T-helper 2 cell treated with Interferon-gamma antibody and Interleukin-4, amounts not matched to agents 100 ng/mL and 5 ng/mL, for 36 hours (primary cell): Measurements from ENCODE around the gene INPPL1. TPM values are rescaled to one million over a fixed set of nuclear protein-coding genes. Genes with fewer than 3 reads are reported as not detected.

ENCODE experiments used
- intact Hi-C: fragments of 100-400 bp; cut with micrococcal nuclease; formaldehyde crosslinking; loops from one replicate; pipeline ENCODE4 v1.15.1; 2023
- total RNA-seq: library from RNA; stranded (reverse); gene quantifications from 2 replicates; pipeline ENCODE4 v1.2.3, GENCODE V29; 2022

Gene INPPL1
- total RNA-seq, 1 donor from 2014 or later: 126 TPM

DNA sequence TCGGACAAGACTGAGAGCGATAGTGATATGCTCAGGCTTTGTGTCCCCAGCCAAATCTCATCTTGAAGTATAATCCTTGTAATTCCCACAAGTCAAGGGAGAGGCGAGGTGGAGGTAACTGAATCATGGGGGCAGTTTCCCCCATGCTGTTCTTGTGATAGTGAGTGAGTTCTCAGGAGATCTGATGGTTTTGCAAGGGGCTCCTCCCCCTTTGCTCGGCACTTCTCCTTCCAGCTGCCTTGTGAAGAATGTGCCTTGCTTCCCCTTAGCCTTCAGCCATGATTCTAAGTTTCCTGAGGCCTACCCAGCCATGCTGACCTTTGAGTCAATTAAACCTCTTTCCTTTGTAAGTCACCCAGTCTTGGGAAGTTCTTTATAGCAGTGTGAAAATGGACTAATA is 15.5 kb upstream of the INPPL1 start:
- intact Hi-C loops: no loop called here

DNA sequence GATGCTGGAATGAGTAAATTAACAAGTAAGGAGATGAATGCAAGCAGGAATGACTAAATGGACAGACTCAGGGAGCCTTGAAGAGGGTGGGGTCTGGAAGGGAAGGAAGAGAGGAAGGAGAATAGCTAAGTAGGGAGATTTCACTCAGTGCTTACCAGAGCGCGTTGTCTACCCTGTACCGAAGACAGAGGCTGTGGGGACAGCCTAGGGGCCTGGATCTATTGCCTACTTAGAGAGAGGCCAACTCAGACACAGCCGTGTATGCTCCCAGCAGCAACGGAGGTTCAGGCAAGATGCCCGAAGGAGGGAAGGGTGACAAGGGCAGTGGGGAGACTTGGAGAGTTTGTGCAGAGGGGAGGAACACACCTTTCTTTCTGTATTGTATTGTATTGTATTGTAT is 7.9 kb upstream of the INPPL1 start, which contains the start of gene FOLR2:
TSS of gene FOLR2 (plus strand) at position 157 of the 400 bp plus-strand sequence. CDS start 1,791 bp downstream, outside the sequence.
- intact Hi-C loops: no loop called here

DNA sequence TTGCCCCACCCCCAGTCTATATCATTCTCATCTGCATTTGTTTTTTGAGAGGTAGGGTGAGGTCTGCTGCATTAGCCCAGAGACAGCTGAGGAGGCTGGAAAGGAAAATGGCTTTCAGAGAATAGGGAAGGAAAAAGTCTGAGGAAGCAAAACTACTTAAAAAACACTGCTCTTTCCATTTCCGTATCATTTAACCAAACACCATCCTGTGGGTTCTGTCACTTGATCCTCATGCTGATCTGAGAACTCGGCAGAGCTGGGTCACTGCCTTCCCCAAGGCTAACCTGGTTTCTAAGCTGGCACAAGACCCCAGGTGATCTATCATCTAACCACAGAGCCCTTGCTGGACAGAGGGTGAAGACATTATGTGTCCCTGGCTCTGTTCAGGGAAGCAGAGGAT is 6.7 kb upstream of the INPPL1 start:
- intact Hi-C loops: no loop called here

DNA sequence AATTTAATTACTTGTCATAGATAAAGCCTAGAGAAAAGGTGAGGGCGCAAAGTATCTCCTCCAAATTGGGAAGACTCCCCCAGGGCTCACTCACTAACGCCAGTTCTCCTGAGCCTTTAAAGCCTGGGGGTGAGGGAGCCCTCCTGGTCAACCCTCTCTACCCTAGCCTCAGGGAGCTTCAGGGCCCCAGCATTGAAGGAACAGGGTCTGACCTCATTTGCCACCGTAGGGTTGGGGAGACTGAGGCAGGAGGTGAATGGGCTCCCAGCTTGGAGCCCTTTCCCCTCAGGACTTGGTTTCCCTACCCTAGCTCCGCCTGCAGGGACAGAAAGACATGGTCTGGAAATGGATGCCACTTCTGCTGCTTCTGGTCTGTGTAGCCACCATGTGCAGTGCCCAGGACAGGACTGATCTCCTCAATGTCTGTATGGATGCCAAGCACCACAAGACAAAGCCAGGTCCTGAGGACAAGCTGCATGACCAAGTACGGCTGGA is 6.3 kb upstream of the INPPL1 start:
- intact Hi-C loops: no loop called here

DNA sequence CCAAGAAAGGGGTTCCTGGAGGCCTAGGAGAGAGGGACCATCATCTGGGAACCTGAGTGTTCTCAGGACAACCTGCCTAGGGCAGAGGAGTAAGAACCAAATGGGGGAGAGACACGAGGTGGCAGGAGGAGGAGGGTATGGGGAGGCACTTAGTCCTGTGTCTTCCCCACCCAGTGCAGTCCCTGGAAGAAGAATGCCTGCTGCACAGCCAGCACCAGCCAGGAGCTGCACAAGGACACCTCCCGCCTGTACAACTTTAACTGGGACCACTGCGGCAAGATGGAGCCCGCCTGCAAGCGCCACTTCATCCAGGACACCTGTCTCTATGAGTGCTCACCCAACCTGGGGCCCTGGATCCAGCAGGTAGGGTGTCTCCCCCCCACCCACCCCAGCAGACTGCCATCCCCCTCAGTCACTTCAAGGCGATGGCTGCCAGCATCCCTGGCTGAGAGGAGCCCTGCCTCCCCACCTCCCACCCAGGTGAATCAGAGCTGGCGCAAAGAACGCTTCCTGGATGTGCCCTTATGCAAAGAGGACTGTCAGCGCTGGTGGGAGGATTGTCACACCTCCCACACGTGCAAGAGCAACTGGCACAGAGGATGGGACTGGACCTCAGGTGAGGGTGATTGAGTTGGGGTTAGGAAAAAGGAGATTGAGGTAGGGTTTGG is 3.7 kb upstream of the INPPL1 start:
- intact Hi-C loops: loop anchor here (5.0 kb wide), 2 partner anchors 39 to 571 kb away; partner anchors contain the start of gene STARD10

DNA sequence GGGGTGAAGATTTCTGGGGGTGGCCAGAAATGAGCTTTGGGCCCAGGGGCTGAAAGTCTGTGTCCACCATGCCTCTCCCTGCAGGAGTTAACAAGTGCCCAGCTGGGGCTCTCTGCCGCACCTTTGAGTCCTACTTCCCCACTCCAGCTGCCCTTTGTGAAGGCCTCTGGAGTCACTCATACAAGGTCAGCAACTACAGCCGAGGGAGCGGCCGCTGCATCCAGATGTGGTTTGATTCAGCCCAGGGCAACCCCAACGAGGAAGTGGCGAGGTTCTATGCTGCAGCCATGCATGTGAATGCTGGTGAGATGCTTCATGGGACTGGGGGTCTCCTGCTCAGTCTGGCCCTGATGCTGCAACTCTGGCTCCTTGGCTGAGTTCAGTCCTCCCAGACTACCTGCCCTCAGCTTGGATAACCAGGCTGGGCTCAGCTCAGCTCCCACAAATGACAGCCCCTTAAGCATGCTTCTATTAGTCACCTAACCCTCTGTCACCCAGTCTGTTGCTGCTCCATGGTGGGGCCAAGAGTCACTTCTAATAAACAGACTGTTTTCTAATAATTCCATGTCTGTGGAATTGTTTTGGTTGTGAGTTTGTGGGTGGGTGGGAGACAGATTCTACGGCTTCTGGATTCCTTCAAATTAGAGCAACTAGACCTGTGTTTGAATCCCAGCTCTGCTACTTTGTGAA is 3.0 kb upstream of the INPPL1 start:
- intact Hi-C loops: loop anchor here (2.0 to 5.0 kb wide), 4 partner anchors 39 to 571 kb away; partner anchors contain the start of genes LAMTOR1, LRRC51, NUMA1 and STARD10

DNA sequence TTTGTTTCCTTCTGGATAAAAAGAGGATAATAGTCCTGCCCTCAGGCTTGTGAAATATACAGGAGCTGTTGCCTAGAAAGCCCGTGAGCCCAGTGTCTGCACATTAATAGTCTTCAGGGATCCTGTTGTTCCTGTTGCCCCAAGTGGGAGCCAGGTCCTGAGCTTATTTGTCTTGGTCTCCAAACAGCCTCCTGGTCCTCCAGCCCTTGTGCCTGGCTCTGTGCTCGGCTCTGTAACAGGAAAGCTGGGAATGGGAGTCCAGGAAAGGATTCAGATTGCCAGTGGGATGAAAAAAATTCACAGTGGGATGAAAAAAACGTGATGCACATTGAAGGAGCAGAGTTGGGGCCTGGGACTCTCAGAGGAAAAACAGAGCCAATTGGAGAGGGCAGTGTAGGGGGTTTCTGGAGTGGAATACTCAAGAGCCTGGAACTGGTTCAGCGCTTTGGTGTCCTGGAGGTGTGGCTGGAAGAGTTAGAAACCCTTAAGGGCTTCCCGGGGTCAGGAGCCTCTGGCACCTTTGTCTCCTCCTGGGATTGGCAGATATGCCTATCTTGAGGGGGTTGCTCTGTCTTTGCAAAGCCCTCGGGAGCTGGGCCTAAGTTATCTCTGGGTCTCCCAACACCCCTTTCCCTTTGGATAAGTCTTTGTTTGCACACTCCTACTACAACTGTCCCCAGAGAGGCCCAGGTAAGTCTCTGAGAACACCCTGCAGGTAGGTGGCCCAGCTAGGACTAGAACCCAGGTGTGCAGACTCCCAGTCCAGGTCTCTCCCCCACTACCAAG is 2.3 kb upstream of the INPPL1 start:
- intact Hi-C loops: loop anchor here (2.0 to 5.0 kb wide), 4 partner anchors 40 to 570 kb away; partner anchors contain the start of genes LAMTOR1, LRRC51, NUMA1 and STARD10

DNA sequence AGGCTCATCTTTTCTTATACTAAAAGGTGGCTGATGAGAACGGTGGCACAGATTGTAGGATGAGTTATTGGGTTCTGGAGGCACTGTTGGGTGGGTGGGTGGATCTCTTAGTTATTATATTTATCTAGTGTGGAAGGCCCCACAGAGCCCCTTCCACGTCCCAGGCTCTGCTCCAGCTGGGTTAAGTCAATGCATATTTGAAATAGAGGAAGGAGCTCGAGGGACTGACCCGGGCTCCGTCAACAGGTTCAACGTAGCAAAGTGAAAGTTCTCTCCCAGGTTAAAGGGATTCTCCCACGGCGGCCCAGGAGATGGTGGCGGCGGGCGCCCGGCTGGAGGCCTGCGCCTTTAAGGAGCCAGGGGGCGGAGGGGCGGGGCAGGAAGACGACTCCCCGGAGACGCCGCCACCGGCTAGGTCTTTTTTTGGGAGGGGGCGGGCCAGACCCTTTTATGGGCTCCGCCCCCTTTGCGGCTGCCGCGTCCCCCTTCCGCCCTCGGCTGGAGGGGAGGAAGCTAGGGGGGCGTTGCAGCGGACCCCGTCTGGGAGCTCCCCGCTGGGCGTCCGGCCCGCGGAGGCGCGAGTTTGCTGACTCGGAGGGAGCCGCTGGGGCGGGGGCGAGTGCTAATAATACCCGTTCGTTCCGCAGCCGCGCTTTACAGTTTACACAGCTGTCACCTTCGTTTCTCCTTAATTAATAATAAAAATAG is 1.5 kb upstream of the INPPL1 start:
- intact Hi-C loops: loop anchor here (1.0 to 5.0 kb wide), 8 partner anchors 41 to 569 kb away; partner anchors contain the start of genes ANAPC15, CLPB, LAMTOR1 and LRRC51

DNA sequence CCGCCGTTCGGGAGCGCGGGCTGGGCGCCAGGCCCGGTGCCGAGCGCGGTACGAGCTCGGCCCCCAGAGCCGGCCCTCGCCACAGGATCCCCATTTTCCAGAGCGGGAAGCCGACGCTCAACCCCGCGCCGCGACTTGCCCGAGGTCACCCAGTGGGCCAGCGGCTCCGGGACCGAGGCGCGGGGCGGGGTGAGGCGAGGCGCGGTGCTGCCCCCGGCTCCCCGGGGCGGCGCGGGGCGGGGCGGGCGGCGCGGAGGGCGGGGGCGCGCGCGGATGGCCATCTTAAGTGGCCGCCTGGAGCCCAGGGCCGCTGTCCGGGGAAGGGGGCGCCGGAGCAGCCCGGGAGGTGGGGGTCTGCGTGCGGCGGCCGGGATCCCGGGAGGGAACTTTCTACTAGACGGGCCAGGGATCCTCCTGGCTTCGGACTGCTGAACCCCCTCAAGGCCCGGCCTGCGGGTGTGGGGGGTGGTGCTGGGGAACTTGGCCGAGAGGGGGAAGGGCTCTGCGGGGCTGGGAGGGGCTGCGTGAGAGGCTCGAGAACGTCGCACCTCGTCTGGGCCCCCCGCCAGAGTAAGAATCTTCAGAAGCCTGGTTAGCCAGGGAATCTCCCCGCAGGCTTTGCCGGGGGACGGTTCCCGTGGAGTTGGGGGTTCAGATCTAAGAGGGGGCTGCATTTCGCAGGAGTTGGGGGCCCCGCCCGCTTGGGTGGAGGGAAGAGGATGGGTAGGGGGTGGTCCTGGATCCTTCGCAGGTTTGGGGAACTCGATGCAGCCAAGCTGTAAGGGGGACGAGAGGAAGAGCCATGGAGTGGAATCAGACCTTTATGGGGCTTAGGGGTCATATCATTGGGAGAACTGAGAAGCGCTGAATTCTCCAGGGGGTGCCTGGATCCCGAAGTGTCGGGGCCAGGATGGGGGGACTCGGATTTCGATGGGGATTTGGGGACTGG is 678 bp upstream of the INPPL1 start:
- intact Hi-C loops: loop anchor here (1.0 to 5.0 kb wide), 9 partner anchors 42 to 568 kb away; partner anchors contain the start of genes ANAPC15, CLPB, LAMTOR1 and LRRC51

DNA sequence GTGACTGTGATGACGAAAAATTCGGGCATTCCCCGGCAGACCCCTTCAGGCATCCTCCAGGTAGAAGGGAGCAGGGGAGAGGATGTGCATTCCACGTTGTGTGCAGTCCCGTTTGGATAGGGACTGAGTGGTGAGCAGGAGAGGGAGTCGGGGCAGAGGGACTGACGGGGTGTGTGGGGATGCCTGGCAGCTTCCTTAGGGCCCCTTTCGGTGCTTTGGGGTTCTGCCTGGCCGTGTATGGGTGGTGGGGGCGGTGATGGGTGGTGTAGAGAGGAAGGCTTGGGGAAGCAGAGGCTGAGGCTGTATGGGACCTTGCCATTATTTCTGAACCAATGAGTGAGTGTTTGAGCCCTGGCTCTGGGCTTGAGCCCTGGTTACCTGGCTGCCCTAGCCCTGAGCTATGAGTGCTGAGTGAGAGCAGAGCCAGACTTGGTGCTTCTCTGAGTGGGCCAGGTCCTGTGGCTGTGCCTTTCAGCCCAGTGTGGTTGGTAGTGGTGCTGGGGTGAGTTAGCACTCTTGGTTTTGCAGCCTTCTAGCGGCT is 914 bp downstream of the INPPL1 start:
- intact Hi-C loops: loop anchor here (2.0 kb wide), 1 partner anchor 439 kb away; no protein-coding TSS in a partner anchor

DNA sequence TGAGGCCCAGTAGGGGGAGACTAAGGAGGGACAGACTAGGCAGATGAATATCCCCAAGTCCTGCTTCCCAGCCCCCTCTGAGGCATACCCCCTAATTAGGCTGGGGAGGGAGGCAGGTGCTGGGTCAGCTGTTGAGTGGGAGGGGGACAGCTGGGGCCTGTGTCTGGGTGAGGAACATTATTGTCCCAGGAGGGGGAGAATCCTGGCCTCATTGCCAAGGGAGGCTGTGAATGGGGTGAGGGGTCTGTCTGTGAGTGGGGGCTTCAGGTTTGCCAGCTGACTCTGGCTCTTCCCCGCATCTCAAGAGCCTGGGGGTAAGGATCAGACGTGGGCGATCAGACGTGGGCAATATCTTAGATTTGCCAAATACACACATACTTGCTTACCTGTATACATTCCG is 2.1 kb downstream of the INPPL1 start:
- intact Hi-C loops: no loop called here

DNA sequence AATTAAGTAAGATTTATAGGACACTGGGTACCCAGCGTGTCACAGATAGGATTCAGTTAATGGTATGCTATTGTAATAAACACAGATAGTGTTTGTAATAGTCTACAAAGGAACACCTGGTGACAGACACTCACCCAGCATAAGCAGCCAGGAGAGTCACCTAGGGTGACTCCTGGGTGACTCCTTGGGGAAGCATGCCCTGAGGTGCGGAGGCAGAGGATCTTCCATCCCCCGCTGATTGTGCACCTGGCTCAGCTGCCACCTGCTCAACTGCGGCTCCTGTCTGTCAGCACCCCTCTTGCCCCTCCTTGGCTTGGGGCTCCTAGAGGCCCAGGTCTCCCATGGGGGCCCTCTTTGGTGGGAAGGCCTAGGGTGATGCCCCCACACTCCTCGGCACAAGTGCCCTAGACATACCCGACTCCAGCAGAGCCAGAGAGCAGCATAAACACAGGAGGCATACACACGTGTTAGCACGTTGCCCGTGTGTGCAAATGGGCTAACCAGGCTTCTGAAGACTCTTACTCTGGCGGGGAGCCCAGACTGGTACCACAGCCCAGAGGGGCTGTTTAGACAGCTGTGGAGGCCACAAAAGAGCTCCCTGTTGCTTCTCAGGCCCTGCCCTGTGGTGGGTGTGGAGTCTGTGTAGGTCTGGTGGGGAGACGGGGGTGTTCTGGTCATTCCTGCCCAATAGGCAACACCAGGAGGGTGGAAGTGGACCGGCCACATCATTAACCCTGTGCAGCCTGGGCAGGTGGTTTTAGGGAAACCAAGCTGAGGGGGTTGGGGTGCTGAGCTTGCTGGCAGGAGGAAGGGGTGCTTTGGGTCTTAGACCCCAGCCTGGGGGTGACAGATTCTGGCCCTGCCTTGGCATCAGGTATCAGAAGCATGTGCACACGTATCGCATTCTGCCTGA is 3.0 kb downstream of the INPPL1 start:
- intact Hi-C loops: no loop called here

DNA sequence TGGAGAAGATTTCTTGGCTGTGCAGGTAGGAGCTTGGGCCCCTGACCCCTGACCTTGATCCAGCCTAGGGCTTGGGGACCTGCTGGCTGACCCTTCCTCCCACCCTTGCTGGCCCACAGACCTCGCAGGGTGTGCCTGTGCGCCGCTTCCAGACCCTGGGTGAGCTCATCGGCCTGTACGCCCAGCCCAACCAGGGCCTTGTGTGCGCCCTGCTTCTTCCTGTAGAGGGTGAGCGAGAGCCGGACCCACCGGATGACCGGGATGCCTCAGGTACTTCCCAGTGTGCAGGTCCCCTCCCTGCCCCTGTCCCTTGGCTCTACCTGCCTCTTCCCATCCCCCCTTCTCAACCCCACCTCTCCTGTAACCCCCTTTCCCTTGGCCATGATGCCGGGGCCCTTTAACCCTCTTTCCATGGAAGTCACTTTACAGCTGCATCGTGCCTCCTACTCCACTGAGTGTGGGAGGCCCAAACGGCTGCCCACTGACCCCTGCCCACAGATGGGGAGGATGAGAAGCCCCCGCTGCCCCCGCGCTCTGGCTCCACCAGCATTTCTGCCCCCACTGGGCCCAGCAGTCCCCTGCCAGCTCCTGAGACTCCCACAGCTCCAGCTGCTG is 3.8 kb downstream of the INPPL1 start:
- intact Hi-C loops: no loop called here

DNA sequence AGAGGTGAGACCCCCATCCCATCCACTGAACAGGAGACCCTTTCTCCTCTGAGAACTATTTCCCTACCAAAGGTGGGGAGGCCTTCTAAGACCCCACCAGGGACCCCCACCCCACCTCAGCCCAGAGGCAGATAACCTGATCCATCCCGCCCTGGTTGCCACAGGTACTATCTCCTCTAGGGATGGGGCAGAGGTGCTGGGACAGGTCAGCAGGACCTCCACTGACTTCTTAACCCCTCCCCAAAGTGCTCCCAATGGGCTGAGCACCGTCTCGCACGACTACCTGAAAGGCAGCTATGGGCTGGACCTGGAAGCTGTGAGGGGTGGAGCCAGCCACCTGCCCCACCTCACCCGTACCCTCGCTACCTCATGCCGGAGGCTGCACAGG is 4.3 kb downstream of the INPPL1 start:
- intact Hi-C loops: no loop called here

DNA sequence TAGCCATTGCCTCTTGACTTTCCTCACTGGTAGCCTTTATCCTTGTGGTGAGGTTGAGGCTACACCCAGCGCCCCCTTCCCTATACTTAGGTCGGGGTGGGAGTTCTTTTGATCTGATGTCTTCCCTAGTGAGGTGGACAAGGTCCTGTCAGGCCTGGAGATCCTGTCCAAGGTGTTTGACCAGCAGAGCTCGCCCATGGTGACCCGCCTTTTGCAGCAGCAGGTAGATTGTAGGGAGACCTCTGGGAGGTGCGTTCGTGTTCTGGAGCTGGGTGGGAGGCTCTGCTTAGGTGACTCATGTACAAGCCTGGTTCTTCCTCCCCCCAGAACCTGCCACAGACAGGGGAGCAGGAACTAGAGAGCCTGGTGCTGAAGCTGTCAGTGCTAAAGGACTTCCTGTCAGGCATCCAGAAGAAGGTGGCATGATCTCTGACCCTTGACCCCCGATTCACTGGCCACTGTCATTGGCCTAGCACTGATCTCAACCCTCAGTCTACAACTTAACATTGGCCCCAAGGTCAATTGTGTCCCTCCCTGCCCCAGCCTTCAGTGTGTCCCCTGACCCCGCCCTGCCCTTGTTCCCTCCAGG is 4.9 kb downstream of the INPPL1 start:
- intact Hi-C loops: no loop called here

DNA sequence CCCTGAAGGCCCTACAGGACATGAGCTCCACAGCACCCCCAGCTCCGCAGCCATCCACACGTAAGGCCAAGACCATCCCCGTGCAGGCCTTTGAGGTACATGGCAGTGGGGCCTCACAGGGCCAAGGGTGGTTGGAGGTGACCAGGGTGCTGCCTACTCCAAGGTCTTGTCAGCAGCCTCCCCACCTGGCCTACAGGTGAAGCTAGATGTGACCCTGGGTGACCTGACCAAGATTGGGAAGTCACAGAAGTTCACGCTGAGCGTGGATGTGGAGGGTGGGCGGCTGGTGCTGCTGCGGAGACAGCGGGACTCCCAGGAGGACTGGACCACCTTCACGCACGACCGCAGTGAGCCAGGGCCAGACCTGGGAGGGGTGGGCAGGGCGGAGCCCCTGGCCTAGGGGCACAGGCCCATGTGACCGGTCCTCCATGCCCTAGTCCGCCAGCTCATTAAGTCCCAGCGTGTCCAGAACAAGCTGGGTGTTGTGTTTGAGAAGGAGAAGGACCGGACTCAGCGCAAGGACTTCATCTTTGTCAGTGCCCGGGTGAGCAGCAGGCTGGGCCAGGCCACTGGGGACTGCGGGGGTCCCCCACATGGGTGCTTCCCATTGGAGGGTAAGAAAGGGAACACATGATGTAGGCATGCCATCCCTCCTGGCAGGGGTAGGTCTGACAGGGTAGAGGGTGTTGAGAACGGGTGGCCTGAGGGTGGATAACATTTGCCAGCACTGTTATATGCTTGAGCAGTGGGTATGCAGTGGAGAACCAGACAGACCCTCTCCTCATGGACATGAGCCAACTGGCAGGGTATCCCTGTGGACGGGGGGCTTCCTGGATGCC is 5.6 kb downstream of the INPPL1 start:
- intact Hi-C loops: no loop called here
